Stimulated activated CD4-positive, alpha-beta T cell treated with anti-CD3 and anti-CD28 coated beads, TNF-alpha, amount 100 ng/mL, for 24 hours (primary cell): ENCODE measurements around the gene SMIM29.
"Not testable (repeated sequence)": the region's sequence is repeated elsewhere in the genome, so short reads cannot be mapped to it uniquely, and the experiment has no call there.

Experiments
- DNase-seq, 3 experiments: peaks; one replicate each; pipeline ENCODE4 v3.0.0-alpha.2; 2020; ENCODE audit warnings: low read depth in 3 of 3

Gene SMIM29

DNA sequence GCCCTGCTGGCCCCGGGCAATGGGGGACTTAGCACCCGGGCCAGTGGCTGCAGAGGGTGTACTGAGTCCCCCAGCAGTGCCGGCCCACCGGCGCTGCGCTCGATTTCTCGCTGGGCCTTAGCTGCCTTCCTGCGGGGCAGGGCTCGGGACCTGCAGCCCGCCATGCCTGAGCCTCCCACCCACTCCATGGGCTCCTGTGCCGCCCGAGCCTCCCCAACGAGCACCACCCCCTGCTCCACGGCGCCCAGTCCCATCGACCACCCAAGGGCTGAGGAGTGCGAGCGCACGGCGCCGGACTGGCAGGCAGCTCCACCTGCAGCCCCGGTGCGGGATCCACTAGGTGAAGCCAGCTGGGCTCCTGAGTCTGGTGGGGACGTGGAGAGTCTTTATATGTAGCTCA lies 20.3 kb upstream of the SMIM29 start:
- not testable (repeated sequence) for DNase-seq

DNA sequence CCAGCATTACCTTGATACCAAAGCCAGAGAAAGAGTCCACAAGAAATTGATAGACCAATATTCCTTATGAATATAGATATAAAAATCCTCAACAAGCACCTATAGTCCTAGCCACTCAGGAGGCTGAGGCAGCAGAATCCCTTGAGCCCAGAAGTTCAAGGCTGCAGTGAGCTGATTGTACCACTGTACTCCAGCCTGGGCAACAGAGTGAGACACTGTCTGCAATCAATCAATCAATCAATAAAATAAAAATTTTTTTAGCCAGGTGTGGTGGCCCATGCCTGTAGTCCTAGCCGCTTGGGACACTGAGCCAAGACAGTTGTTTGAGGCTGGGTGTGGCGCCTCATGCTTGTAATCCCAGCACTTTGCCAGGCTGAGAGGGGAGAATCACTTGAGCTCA lies 18.9 kb upstream of the SMIM29 start:
- DNase-seq: no peak

DNA sequence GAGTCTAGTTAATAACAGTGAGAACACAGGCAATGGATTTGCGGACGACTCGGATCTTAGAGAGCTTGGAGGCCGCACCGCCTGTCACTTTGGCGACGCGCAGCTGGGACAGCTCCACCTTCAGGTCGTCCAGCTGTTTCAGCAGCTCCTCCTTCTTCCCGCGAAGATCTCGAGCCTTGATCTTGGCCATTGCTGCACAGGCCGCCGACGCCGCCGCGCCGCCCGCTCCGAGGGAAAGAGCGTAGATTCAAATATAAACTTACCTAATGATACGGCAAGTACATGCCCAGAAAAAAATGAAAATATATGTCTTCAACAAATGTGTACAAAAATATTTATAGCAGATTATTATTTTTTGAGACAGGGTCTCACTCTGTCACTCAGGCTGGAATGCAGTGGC lies 14.7 kb upstream of the SMIM29 start:
- DNase-seq: not testable (repeated sequence)

DNA sequence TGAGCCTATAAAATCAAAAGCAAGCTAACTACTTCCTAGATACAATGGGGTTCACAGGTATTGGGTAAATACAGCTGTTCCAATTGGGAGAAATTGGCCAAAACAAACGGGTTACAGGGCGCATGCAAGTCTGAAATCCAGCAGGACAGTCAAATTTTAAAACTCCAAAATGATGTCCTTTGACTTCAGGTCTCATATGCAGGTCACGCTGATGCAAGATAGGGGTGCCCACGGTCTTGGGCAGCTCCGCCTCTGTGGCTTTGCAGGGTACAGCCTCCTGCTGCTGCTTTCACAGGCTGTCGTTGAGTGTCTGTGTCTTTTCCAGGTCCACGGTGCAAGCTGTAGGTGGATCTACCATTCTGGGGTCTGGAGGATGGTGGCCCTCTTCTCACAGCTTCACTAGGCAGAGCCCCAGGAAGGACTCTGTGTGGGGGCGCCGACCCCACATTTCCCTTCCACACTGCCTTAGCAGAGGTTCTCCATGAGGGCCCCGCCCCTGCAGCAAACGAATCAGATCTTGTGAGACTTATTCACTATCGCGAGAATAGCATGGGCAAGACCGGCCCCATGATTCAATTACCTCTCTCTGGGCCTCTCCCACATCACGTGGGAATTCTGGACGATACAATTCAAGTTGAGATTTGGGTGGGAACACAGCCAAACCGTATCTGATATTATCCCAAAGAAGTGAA lies 11.9 kb upstream of the SMIM29 start:
- DNase-seq: no peak

DNA sequence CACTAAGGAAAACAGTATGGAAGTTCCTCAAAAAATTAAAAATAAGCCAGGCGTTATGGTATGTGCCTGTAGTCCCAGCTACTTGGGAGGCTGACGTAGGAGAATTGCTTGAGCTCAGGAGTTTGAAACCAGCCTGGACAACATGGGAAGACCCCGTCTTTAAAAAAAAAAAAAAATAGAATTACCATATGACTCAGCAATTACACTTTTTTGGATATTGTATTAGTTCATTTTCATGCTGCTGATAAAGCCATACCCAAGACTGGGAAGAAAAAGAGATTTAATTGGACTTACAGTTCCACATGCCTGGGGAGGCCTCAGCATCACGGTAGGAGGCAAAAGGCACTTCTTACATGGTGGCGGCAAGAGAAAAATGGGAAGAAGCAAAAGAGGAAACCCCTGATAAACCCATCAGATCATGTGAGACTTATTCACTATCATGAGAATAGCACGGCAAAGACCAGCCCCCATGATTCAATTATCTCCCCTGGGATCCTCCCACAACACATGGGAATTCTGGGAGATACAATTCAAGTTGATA lies 10.8 kb upstream of the SMIM29 start:
- no peak for DNase-seq

DNA sequence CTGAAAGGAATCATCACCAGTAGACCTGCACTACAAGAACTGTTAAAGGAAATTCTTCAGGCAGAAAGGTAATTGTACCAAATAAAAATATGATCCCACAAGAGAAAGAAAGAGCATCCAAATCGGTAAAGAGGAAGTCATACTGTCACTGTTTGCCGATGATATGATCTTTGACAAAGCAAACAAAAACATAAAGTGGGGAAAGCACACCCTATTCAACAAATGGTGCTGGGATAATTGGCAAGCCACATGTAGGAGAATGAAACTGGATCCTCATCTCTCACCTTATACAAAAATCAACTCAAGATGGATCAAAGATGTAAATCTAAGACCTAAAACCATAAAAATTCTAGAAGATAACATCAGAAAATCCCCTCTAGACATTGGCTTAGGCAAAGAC lies 3.6 kb upstream of the SMIM29 start:
- not testable (repeated sequence) for DNase-seq

DNA sequence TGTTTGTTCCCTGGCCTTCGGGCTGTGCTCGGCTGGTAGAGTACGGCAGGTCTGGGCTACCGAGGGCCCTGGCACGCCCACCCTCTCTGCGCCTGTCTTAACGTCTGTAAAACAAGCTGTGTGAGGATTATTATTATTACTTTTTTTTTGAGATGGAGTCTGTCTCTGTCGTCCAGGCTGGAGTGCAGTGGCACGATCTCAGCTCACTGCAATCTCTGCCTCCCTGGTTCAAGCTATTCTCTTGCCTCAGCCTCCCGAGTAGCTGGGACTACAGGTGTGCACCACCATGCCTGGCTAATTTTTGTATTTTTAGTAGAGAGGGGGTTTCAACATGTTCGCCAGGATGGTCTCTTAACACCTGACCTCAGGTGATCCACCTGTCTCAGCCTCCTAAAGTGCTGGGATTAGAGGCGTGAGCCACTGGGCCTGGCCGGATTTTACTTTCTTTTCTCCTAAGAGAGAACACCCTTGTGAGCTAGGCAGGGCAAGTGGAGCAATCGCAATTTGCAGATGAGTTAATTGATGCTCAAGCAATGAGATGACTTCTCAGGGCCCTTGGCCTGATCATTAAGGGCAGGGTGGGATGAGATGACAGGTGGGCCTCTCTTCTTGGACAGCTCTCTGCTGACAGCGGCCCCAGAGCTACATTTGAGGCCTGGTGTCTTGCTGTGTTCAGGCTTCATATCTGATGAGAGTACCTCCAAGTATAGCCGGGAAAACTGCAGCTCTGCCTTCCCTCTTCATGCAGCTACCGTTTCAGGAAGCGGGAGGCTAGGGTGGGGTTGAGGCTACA lies 859 bp upstream of the SMIM29 start:
- DNase-seq: no peak

DNA sequence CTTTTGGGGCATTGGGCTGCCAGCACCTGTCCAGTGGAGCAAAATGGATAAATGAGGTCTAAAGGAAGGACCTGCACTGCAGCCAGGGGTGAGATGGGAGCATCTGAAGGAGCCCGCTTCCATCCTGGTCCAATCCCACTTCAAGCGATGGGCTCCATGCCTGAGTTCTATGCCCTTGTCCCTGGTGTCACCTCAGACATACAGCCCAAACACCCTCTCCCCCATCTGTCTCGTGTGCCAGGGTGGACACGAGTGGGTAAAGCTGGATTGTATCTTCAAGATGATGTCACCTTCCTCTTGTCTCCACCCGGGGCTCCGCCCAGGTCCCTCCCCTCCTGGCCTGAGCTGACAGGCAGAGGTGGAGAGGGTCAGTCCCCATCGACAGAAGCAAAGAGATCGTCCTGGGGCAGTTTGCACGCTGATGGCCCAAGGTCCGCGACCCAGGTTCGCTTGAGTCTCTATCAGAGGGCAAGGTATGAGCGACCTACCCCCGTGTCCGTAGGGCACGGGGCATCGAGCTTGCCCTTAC lies 544 bp downstream of the SMIM29 start:
- DNase-seq: peak in 1 of 3 experiments; percentile 45

DNA sequence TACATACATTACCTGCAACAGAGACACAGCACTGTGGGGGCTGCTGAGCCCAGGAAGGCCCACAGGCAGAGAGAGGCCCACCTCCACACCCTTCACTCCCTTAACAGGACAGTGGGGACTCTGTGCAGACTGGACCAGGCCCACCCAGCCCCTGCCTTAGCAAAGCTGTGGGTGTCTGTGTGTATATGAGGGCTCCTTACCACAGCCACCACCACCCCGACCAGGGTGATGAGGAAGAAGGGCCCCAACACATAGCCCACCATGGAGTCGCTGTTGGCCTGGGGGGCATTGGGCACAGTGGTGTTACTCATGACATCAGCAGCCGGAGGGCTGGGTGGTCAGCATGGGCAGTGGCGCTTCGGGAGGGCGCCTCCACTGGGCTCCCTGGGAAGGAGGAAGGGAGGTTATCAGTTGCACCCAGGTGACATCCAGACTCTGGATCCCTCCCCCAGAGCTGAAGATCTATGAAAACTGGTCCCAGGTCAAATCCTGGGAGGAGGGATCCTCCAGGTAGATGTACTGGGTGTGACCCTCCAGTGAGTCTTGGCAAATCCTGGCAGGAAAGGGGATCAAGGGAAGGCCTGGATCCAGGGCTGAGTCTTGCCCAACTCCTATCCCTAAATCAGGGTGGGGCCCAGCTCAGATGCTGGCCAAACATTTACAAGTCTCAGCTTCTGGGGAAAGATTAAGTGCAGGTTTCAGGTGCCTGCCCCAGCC lies 1.2 kb downstream of the SMIM29 start:
- DNase-seq: no peak

DNA sequence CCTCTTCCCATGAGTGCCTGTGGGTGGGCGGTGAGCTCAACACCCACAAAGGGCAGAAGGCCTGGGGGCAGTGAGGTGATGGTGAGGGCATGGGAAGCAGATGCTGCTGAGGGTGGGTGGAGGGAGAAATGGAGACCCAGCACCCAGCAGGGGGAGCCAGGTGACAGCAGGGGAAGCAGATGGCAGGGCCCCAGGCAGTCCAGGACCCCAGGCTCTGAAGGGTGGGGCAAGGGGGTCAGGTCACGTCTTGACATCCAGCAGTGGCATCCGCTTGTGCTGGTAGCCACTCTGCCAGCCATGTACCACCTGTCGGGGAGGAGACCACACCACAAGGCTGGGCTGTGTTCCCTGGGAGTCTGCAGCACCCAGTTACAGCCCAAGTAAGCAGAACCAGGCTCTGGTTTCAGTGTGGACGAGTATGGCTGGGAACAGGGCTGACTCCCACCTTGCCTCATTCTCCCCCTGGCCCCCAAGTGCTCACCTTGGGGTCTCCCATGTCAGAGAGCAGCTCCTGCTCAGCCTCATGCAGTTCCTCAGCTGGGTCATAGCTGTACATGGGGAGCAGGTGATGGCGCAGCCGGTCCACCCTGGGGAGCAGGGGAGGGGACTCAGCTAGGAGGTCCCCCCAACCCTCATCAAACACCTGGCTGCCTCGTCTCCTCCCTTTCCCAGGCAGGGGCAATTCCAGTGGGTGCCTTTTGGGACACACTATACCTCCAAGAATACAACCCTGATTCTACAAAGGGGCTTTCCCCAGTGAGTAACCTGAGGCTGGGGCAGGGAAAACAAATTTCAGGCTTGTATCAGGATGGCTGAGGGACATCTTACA lies 2.0 kb downstream of the SMIM29 start:
- peak in 1 of 3 experiments; percentile 55 for DNase-seq

DNA sequence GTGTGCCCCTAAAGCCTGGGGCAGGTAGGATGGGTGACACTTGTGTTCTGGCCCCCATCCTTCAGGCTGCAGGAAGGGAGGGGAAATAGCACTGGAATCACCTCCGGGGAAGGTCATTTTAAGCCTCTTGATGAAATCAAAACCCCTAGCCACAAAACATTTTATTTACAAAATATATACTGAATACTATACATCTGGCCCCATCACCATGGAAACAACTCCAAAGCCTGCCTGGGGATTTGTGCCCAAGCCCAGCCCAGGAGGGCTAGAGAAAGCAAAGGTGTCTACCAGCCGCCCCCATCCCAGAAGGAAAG lies 2.6 kb downstream of the SMIM29 start:
- no peak for DNase-seq

DNA sequence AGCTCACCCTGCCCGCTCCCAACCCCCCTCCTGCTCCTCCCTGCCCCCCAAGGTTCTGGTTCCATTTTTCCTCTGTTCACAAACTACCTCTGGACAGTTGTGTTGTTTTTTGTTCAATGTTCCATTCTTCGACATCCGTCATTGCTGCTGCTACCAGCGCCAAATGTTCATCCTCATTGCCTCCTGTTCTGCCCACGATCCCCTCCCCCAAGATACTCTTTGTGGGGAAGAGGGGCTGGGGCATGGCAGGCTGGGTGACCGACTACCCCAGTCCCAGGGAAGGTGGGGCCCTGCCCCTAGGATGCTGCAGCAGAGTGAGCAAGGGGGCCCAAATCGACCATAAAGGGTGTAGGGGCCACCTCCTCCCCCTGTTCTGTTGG lies 3.1 kb downstream of the SMIM29 start:
- DNase-seq: not testable (repeated sequence)

DNA sequence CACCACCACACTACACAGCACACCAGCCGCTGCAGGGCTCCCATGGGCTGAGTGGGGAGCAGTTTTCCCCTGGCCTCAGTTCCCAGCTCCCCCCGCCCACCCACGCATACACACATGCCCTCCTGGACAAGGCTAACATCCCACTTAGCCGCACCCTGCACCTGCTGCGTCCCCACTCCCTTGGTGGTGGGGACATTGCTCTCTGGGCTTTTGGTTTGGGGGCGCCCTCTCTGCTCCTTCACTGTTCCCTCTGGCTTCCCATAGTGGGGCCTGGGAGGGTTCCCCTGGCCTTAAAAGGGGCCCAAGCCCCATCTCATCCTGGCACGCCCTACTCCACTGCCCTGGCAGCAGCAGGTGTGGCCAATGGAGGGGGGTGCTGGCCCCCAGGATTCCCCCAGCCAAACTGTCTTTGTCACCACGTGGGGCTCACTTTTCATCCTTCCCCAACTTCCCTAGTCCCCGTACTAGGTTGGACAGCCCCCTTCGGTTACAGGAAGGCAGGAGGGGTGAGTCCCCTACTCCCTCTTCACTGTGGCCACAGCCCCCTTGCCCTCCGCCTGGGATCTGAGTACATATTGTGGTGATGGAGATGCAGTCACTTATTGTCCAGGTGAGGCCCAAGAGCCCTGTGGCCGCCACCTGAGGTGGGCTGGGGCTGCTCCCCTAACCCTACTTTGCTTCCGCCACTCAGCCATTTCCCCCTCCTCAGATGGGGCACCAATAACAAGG lies 3.6 kb downstream of the SMIM29 start:
- not testable (repeated sequence) for DNase-seq

DNA sequence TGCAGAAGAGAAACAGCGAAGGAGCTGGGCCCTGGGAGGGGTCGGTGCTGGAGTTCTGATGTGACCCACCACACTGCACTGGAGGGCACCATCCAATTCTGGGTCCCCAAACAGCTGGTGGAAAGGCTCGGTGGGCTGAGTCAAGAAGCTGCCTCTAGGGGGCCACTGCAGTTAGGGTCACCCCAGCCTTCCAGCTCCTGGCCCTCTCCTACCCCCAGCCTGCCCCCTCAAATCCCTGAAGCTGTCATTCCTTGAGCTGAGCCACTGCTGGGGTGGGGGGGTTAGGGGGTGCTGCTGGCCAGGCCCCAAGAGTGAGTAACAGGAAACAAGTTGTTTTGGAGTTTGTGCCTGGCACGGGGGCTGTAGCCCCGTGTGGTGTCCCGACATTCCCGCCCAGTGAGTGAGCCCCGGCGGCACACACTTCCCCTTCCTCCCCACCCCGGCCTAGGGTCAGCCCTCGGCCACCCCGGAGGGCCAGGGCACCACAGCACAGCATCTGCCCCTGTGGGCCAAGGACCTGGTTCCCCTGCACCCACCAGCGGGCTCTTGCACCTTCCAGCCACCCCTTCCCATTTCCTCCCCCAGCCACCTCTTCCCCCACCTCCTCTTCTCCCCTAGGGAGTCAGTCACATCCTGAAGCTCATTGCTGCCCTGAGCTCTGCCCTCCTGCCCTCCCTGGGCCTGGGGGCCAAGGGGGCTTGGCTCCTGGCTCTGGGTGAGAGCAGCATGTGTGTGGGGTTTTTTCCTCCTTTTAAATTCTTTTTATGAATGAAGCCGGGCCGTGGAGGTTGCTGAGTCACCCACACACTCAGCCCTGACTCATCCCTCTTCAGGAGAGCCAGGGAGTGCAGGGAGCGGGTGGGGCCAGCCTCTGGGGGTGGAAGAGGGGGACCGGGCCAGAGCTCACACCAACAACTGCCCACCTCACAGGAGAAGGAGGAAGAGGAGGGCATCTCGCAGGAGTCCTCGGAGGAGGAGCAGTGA lies 4.6 kb downstream of the SMIM29 start:
- DNase-seq: peak in 2 of 3 experiments; percentile 54 to 67

DNA sequence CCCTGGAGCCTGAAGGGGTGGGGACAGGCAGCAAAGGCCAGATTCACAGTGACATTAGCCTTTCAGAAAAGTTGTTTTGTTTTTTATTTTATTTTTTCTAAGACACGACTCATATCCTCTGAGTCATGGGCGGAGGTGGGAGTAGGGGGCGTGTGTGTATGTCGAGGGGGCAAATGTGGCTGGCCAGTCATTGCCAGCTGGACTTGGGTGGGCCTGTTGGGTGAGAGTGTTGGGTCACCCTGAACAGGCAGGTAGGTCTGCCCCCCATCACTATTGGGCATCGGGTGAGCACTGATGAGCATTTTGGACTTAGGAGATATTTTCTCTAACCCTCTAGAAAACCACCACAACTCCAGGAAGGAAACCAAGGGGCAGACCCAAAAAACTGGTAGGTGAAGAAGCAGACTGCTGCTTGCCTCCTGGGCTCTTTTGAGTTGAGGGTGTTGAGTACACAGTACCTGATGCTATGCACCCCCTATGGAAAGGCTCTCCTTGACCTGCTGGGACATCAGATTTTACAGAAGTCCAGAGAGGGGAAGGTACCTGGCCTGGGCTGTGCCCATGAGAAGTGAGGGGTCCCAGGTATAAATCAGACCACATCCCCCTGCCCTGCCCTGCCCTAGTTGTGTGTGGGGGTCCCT lies 5.6 kb downstream of the SMIM29 start:
- no peak for DNase-seq

DNA sequence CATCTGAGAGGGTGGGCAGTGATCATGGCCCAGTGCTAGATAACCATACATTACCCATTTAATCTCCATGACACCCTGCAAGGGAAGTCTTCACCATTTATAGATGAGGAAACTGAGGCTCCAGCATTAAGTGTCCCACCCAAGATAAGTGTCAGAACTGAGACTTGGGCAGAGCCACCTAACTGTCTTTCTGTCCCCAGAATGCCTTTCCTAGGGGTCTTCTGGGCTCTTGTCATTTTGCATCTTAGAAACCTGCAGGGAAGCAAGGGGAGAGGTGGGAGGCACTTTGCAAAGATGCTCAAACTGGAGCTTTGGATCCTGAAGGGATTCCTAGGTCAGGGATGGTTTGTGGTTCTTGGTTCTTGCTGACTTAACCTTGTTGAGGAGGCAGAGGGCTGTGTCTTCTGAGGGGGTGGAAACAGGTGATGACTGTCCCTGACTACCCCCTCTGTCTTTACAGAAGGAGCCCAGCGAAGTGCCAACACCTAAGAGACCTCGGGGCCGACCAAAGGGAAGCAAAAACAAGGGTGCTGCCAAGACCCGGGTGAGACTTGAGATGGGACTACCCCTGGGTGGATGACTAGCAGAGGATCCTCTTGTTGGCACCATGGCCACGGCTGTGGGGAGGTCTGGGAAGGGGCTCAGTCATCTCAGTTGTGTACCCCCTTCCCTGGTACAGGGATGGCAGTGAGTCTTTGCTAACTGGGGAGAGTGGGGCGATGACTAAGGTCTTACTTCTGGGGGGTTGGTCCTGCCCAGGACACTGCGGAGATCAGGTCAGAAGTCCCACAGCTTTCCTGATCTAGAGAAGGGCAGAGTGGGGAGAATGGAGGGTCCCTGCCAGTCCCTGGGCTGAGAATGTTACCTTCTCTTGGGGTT lies 6.3 kb downstream of the SMIM29 start:
- DNase-seq: no peak

DNA sequence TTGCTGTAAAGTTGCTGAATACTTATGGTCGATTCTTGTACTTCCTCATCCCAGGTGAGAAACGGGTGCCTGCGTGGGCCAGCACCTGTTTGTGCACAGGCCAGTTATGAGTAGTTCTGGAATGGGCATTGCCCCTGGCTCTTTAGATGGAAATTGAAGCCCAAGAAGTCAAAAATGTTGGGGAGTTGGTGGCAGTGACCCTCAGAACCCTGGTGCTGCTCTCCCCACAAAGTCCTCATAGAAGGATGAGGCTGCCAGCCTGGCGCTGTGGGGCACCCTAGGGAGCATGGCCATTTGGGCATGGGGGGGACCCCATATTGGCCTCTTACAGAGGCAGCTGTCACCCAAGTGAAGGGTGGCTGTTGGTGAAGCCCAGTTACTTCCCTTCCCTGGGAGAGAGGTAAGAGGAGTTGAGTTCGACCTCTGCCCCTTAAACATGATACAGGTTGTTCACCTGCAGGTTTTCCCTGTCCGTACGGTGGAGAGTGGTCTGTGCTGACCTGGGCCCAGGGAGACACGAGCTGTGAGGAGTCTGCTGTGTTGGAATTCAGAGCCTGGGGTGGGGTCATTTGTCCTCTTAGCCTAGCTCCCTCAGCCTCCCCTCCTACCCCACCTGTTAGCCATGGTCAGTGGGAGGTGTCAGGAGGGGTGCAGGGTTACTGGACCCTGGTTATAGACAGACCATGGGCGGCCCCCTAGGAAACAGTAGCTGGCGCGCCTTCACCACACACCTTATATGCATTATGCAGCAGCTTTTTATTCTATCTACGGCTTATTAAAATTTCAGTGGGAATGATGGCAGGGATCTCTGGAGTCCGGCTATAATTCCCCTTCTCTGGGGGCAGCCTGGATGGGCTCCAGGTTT lies 7.2 kb downstream of the SMIM29 start:
- DNase-seq: no peak
